Measurements from ENCODE around the gene AKAP17A. TPM values are rescaled to one million over a fixed set of nuclear protein-coding genes. Genes with fewer than 3 reads are reported as not detected.

The AKAP17A gene
- total and polyA plus RNA-seq, 4 donors = 5.2 to 49.1 (median 19.2) TPM

DNA sequence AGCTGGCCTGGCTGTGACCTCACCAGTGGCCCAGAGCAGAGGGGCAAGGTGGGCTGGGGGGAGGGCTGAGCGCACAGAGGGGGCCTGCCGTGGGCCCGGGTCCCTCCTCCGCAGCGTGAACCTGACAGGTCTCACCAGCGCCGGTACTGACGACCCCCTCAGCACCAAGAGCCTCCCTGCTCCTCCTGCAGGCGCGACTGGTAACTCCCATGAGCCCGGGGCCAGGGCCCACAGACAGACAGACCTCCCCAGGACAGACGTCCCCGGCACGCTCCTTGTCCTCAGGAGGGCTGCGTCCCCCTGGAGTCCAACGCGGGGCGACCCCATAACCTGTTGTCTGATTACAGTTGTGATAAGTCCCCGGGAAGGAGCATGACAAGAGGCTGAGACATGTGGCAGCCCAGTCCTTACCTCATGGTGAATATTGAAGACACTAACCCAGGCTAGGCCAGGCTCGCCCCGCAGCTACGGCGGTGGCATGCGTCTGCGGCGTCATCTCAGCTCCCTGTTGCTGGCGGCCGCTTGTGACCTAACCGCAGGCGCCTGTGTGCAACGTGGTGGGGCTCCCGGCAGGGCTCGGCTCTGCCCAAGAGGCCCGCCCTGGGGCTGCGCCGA is 8.5 kb downstream of the AKAP17A start:
- 96% methylated on average over 36 of the region's 36 CpGs for WGBS
- no peak for TF ChIP-seq FOXA2 (IDR thresholded peaks at IDR 0.05)
- Histone ChIP-seq H3K36me3 (ENCODE audit: control insufficient read depth in 4 of 4, insufficient read depth in 3 of 4, low read depth in 1 of 4, low read length in 3 of 4) (peaks cover 44 to 82% (median 57%) of the 10 kb centered on the region in 4 donors), H3K4me1 (ENCODE audit: control insufficient read depth in 4 of 4, insufficient read depth in 4 of 4, low read length in 3 of 4) (peaks cover 0 to 4% (median 0%) of the 10 kb centered on the region in 4 donors), H3K9me3 (ENCODE audit: control insufficient read depth in 4 of 4, low read length in 3 of 4) (no peaks in the 10 kb centered on the region), H3K4me3 (ENCODE audit: low read depth in 1 of 3, low read length in 3 of 3) (no peak overlapping the region), H3K27ac (ENCODE audit: low read depth in 1 of 2, low read length in 2 of 2) (no peak overlapping the region), H3K27me3 (ENCODE audit: control insufficient read depth in 4 of 4, insufficient read depth in 4 of 4, low read length in 3 of 4) (no peaks in the 10 kb centered on the region), H3K9ac (ENCODE audit: low read depth in 1 of 2, low read length in 2 of 2) (no peak overlapping the region)
- no peak for DNase-seq (ENCODE audit: low spot score)

DNA sequence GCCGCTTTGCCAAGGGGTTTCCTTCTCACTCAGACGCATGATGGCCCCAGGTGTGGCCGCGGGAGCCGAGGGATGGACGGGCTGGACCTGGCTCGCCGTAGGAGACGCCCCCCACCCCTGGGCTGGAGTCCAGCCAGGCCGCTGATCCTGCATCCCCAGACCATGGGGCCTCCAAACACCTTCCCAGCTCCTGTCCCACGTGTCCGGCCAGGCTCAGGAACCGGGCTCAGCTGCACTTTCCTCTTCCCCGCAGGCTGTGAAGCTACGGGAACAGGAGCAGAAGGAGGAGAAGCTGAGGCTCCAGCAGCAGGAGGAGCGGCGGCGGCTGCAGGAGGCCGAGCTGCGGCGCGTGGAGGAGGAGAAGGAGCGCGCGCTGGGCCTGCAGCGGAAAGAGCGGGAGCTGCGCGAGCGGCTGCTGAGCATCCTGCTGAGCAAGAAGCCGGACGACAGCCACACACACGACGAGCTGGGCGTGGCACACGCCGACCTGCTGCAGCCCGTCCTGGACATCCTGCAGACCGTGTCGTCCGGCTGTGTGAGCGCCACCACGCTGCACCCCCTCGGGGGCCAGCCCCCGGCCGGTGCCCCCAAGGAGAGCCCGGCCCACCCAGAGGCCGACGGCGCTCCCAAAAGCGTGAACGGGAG is 9.1 kb downstream of the AKAP17A start:
- 97% methylated on average over 52 of the region's 52 CpGs for WGBS
- H3K4me3 ChIP-seq (ENCODE audit: low read depth in 1 of 3, low read length in 3 of 3) = no peak overlapping the region
- H3K27me3 ChIP-seq (ENCODE audit: control insufficient read depth in 4 of 4, insufficient read depth in 4 of 4, low read length in 3 of 4) = no peaks in the 10 kb centered on the region
- no peaks in the 10 kb centered on the region for H3K4me1 ChIP-seq (ENCODE audit: control insufficient read depth in 4 of 4, insufficient read depth in 4 of 4, low read length in 3 of 4)
- no peaks in the 10 kb centered on the region for H3K9me3 ChIP-seq (ENCODE audit: control insufficient read depth in 4 of 4, low read length in 3 of 4)
- no peak overlapping the region for H3K27ac ChIP-seq (ENCODE audit: low read depth in 1 of 2, low read length in 2 of 2)
- no peak for DNase-seq (ENCODE audit: low spot score)
- H3K36me3 ChIP-seq (ENCODE audit: control insufficient read depth in 4 of 4, insufficient read depth in 3 of 4, low read depth in 1 of 4, low read length in 3 of 4) = peaks cover 39 to 75% (median 51%) of the 10 kb centered on the region in 4 donors
- H3K9ac ChIP-seq (ENCODE audit: low read depth in 1 of 2, low read length in 2 of 2) = no peak overlapping the region
- TF ChIP-seq JUND (IDR thresholded peaks at IDR 0.05) = no peak

DNA sequence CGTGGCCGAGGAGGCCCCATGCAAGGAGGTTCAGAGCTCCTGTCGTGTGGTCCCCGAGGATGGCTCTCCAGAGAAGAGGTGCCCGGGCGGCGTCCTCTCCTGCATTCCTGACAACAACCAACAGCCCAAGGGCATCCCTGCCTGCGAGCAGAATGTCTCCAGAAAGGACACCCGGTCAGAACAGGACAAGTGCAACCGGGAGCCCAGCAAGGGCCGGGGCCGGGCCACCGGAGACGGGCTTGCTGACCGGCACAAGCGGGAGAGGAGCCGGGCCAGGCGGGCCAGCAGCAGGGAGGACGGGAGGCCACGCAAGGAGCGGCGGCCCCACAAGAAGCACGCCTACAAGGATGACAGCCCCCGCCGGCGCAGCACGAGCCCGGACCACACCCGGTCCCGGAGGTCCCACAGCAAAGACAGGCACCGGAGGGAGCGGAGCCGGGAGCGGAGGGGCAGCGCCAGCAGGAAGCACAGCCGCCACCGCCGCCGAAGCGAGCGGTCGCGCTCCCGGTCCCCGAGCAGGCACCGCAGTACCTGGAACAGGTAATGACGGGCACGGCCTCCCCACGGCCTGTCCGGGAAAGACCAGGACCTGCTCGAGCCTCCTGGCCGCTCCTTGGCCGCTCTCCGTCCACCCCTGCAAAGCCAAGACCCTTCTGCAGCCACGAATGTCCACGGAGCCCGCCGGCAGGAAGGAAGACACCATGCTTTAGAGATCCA is 9.8 kb downstream of the AKAP17A start:
- H3K9me3 ChIP-seq (ENCODE audit: control insufficient read depth in 4 of 4, low read length in 3 of 4) = no peaks in the 10 kb centered on the region
- peaks cover 37 to 68% (median 44%) of the 10 kb centered on the region in 4 donors for H3K36me3 ChIP-seq (ENCODE audit: control insufficient read depth in 4 of 4, insufficient read depth in 3 of 4, low read depth in 1 of 4, low read length in 3 of 4)
- H3K27ac ChIP-seq (ENCODE audit: low read depth in 1 of 2, low read length in 2 of 2) = no peak overlapping the region
- TF ChIP-seq FOXA1 (IDR thresholded peaks at IDR 0.05) = no peak
- TF ChIP-seq JUND (IDR thresholded peaks at IDR 0.05) = no peak
- TF ChIP-seq, protein P1, sequence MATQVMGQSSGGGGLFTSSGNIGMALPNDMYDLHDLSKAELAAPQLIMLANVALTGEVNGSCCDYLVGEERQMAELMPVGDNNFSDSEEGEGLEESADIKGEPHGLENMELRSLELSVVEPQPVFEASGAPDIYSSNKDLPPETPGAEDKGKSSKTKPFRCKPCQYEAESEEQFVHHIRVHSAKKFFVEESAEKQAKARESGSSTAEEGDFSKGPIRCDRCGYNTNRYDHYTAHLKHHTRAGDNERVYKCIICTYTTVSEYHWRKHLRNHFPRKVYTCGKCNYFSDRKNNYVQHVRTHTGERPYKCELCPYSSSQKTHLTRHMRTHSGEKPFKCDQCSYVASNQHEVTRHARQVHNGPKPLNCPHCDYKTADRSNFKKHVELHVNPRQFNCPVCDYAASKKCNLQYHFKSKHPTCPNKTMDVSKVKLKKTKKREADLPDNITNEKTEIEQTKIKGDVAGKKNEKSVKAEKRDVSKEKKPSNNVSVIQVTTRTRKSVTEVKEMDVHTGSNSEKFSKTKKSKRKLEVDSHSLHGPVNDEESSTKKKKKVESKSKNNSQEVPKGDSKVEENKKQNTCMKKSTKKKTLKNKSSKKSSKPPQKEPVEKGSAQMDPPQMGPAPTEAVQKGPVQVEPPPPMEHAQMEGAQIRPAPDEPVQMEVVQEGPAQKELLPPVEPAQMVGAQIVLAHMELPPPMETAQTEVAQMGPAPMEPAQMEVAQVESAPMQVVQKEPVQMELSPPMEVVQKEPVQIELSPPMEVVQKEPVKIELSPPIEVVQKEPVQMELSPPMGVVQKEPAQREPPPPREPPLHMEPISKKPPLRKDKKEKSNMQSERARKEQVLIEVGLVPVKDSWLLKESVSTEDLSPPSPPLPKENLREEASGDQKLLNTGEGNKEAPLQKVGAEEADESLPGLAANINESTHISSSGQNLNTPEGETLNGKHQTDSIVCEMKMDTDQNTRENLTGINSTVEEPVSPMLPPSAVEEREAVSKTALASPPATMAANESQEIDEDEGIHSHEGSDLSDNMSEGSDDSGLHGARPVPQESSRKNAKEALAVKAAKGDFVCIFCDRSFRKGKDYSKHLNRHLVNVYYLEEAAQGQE (IDR thresholded peaks at IDR 0.05) = no peak
- no peak for TF ChIP-seq RAD21 (IDR thresholded peaks at IDR 0.05)
- no peak for TF ChIP-seq GABPA (IDR thresholded peaks at IDR 0.05 in 1 of 2, conservative IDR thresholded peaks at IDR 0.05 in 1 of 2)
- TF ChIP-seq FOXA2 (IDR thresholded peaks at IDR 0.05) = no peak
- TF ChIP-seq, protein P2, sequence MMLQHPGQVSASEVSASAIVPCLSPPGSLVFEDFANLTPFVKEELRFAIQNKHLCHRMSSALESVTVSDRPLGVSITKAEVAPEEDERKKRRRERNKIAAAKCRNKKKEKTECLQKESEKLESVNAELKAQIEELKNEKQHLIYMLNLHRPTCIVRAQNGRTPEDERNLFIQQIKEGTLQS (IDR thresholded peaks at IDR 0.05) = no peak
- H3K4me3 ChIP-seq (ENCODE audit: low read depth in 1 of 3, low read length in 3 of 3) = no peak overlapping the region
- no peak for DNase-seq (ENCODE audit: low spot score)
- H3K9ac ChIP-seq (ENCODE audit: low read depth in 1 of 2, low read length in 2 of 2) = no peak overlapping the region
- H3K27me3 ChIP-seq (ENCODE audit: control insufficient read depth in 4 of 4, insufficient read depth in 4 of 4, low read length in 3 of 4) = no peaks in the 10 kb centered on the region
- 98% methylated on average over 58 of the region's 58 CpGs for WGBS
- H3K4me1 ChIP-seq (ENCODE audit: control insufficient read depth in 4 of 4, insufficient read depth in 4 of 4, low read length in 3 of 4) = no peaks in the 10 kb centered on the region
